Measurements from ENCODE around the gene CERT1.

DNA sequence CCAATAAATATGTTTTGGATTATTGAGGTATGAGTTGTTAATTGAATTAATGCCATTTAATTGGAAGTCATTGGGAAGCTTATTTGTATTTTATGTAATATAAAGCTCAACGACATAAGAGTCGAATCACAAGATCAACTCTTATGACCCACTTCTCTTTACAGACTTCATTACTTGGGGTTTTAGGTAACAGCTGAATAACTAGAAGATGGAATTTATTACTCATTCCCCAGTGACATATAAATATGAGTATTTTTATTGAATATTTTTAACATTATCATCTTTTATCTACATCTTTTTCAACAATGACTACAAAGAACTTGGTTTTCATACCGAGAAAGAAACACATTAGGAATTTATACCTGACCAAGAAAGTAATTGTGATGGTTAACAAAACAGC lies 153.3 kb downstream of the CERT1 start:
- no peak for TF ChIP-seq EZH2 (IDR thresholded peaks at IDR 0.05; ENCODE audit: borderline replicate concordance, low read depth, low read length, poor library complexity, severe bottlenecking)
- TF ChIP-seq, protein P1, sequence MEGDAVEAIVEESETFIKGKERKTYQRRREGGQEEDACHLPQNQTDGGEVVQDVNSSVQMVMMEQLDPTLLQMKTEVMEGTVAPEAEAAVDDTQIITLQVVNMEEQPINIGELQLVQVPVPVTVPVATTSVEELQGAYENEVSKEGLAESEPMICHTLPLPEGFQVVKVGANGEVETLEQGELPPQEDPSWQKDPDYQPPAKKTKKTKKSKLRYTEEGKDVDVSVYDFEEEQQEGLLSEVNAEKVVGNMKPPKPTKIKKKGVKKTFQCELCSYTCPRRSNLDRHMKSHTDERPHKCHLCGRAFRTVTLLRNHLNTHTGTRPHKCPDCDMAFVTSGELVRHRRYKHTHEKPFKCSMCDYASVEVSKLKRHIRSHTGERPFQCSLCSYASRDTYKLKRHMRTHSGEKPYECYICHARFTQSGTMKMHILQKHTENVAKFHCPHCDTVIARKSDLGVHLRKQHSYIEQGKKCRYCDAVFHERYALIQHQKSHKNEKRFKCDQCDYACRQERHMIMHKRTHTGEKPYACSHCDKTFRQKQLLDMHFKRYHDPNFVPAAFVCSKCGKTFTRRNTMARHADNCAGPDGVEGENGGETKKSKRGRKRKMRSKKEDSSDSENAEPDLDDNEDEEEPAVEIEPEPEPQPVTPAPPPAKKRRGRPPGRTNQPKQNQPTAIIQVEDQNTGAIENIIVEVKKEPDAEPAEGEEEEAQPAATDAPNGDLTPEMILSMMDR (conservative IDR thresholded peaks at IDR 0.05; ENCODE audit: low read depth, low read length), result no peak
